Peyer's patch (tissue), 4 donors: ENCODE measurements around the gene LIMCH1.

Source experiments
- POLR2A ChIP-seq, 2 donors: fragments of 450-650 bp; IDR thresholded peaks; one replicate each; pipeline ENCODE4 v1.5.1; 2017; ENCODE audit warnings: antibody characterized with exemption in 2 of 2, mild to moderate bottlenecking in 2 of 2, moderate library complexity in 2 of 2
- TF ChIP-seq, protein P1 (sequence below), 6 experiments: fragments of 450-650 bp in 4 of 6; fragments of 200-600 bp in 2 of 6; sonication (generic) in 1 of 6; IDR thresholded peaks; one replicate each; pipeline ENCODE4 v1.5.1; 2017 to 2019; ENCODE audit warnings: antibody characterized with exemption in 6 of 6, mild to moderate bottlenecking in 3 of 6, moderate library complexity in 1 of 6

DNA sequence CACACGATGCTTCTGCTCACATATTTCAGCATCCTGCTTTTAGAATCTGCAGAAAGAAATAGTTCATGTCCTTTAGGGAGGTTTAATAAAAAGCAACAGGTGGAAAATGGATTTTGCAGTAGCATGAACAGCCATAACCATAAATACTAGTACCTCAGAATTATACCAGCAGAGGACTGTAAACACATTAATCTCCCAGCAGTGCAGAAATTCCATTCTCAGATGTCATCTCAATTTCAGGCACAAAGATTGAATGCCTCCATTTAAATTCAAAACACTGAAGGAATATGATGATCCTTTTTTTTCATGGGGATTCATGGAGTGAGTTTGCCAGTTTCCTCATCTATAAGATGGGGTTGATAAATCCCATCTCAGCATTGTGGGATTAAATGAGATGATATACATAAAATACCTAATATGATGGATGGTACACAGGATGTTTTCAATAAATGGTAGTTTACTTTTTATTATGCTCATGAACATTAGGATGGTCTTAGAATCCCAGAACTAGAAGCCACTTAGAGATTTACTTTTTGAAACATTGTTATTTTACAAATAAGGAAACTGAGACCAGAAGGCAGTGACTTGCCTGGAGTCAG lies 566 bp upstream of the LIMCH1 start:
- TF ChIP-seq, protein P1, sequence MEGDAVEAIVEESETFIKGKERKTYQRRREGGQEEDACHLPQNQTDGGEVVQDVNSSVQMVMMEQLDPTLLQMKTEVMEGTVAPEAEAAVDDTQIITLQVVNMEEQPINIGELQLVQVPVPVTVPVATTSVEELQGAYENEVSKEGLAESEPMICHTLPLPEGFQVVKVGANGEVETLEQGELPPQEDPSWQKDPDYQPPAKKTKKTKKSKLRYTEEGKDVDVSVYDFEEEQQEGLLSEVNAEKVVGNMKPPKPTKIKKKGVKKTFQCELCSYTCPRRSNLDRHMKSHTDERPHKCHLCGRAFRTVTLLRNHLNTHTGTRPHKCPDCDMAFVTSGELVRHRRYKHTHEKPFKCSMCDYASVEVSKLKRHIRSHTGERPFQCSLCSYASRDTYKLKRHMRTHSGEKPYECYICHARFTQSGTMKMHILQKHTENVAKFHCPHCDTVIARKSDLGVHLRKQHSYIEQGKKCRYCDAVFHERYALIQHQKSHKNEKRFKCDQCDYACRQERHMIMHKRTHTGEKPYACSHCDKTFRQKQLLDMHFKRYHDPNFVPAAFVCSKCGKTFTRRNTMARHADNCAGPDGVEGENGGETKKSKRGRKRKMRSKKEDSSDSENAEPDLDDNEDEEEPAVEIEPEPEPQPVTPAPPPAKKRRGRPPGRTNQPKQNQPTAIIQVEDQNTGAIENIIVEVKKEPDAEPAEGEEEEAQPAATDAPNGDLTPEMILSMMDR (IDR thresholded peaks at IDR 0.05), result no peak
- TF ChIP-seq POLR2A (IDR thresholded peaks at IDR 0.05), result no peak
